ENCODE data around the gene ZNF101.

DNA sequence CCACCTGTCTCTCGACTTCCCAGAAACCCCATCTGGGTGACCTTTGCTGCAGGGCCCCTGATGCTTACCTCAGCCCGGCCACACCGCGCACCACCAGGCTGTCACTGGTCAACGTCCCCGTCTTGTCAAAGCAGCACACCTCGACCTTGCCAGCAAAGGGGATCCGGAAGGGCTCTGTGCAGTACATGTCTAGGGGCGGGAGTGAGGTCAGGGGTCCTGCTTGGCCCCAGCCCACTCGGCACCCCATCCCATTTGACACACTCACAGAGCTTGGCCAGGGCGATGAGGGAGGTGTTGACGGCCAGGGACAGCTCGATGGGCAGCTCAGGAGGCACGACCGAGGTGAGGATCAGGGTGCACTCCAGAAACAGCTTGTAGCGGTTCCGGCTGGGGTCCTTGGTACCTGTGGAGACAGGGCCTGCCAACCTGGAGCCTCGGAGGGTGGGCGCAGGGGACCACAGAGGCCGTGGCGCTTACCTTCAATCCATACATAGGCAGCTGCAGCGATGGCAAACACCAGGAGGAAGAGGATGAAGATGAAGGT, 13.5 kb upstream of the ZNF101 start:
- TF ChIP-seq CTCF (IDR thresholded peaks at IDR 0.05 in 8 of 11, conservative IDR thresholded peaks at IDR 0.05 in 3 of 11), result no peak
- TF ChIP-seq POLR2A (IDR thresholded peaks at IDR 0.05), result no peak
